Pancreas (tissue), 10 donors: ENCODE measurements around the gene CPN1. TPM values are rescaled to one million over a fixed set of nuclear protein-coding genes. Genes with fewer than 3 reads are reported as not detected.

ENCODE experiments used
- ATAC-seq, 4 donors: fragments of 200-7000 bp; cut with Tn5 transposase; one replicate each; pipeline versions ENCODE4 v1.8.0 to v1.9.1; 2020; ENCODE audit warnings: mild to moderate bottlenecking in 4 of 4, moderate library complexity in 4 of 4
- DNase-seq, 6 donors: peaks; one replicate each; pipeline ENCODE4 v3.0.0-alpha.2; 2020
- FAIRE-seq: peaks from 2 replicates; lab custom pipeline; 2012; peaks lifted over from hg19 to GRCh38; lab: Jason Lieb, UNC
- H3K27ac ChIP-seq, 4 donors: fragments of 200-600 bp; sonication (generic); 1 replicate in 3 of 4; 2 replicates in 1 of 4; pipeline versions ENCODE4 v1.5.0 to v1.8.0; 2020
- H3K27me3 ChIP-seq, 4 donors: fragments of 200-600 bp; one replicate each; pipeline ENCODE4 v1.8.0; 2021
- H3K36me3 ChIP-seq, 3 donors: fragments of 200-600 bp; sonication (generic) in 1 of 3; one replicate each; pipeline versions ENCODE4 v1.5.0 to v1.8.0; 2020 to 2021
- H3K4me1 ChIP-seq, 3 donors: fragments of 200-600 bp; one replicate each; pipeline ENCODE4 v1.8.0; 2021
- H3K4me3 ChIP-seq, 4 donors: fragments of 200-600 bp; sonication (generic) in 2 of 4; one replicate each; pipeline versions ENCODE4 v1.5.0 to v1.8.0; 2020 to 2021
- H3K9me3 ChIP-seq, 4 donors: fragments of 200-600 bp; one replicate each; pipeline ENCODE4 v1.8.0; 2021
- WGBS, 2 donors: extraction: QIAGEN DNeasy Blood & Tissue Kit; methylation state at CpG; one replicate each; pipeline ENCODE4 v1.1.7; 2013; 5-methylcytosine and 5-hydroxymethylcytosine counted together
- intact Hi-C, 3 donors: fragments of 100-400 bp; cut with DNase I; formaldehyde crosslinking; loops; one replicate each; pipeline versions ENCODE4 v1.11.1 to v1.14.2; 2022
- polyA plus RNA-seq, 2 donors: library from polyadenylated mRNA; stranded (reverse); fragments of 200-250 nt; gene quantifications; one replicate each; pipeline ENCODE4 v1.2.3, GENCODE V29; 2013
- total RNA-seq, 6 donors: library from RNA; stranded (reverse); fragmentation: NEBNext Ultra II Directional in 4 of 6; extraction: Animal tissue kit (Norgen Biotek cat#: 25700) in 4 of 6; gene quantifications; one replicate each; pipeline versions ENCODE4 v1.2.1 to v1.2.4, GENCODE V29; 2021 to 2023
- TF ChIP-seq, protein P1 (sequence below), 4 donors: fragments of 200-600 bp; sonication (generic) in 3 of 4; IDR thresholded peaks; one replicate each; pipeline versions ENCODE4 v1.5.0 to v1.8.0; 2021; ENCODE audit warnings: antibody characterized with exemption in 4 of 4
- donor health status: healthy with polysubstance abuse.
- donor health status: DM: no; HTN: no; CAD: no; lungs with moderate emphysema.
- donor health status: DM: no; HTN: no; CAD: no.
- donor health status: control.
- donor health status: control.
- donor health status: Bipolar disorder and iron deficiency.
- donor health status: DM: yes; HTN: yes; CAD: no.
- donor health status: DM: no; HTN: no; CAD: no.
- donor health status: DM: no; HTN: no; CAD: no.
- donor health status: DM: yes; HTN: yes; CAD: no.

Gene CPN1
- total and polyA plus RNA-seq, 8 donors, result 0.17 TPM; not detected in 7

DNA sequence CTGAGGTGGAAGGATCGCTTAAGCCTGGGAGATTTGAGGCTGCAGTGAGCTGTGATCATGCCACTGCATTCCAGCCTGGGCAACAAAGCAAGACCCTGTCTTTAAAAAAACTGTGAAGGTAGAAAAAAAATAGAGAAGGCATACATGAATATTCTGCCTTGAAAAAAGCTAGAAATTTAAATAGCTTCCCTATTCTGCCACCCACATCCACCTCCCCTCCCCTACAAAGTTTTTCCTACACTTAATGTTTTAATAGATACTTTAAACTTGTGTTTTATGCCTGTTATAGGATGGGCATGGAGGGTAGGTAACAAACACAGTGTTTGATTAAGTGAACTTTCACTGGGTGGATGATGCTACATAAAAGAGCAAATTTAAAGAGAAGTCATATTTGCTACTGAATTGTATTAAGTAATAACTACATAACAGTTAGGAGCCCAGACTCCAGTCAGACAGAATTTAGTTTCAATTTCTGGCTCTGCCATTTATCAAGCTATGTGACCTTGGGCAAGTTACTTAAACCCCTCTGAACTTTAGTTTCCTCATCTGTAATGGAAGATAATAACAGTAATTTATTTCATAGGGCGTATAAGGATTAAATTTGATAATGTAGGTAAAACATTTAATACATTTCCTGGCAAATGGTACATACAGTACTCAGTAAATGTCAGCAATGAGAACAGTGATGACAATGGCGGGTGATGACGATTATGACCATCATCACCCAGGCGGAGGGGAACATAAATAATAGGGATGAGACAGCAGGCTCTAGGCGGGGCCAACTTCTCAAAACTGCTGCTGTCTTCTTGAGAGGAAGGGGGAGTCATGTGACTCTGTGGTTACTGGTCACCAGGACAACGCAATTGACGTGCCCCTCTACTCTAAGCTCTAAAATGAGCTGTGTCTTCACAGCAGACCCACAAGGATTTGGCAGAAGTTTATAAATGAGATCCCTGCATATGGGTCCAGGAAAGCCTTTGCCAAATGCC, 87.7 kb downstream of the CPN1 start:
- TF ChIP-seq, protein P1, sequence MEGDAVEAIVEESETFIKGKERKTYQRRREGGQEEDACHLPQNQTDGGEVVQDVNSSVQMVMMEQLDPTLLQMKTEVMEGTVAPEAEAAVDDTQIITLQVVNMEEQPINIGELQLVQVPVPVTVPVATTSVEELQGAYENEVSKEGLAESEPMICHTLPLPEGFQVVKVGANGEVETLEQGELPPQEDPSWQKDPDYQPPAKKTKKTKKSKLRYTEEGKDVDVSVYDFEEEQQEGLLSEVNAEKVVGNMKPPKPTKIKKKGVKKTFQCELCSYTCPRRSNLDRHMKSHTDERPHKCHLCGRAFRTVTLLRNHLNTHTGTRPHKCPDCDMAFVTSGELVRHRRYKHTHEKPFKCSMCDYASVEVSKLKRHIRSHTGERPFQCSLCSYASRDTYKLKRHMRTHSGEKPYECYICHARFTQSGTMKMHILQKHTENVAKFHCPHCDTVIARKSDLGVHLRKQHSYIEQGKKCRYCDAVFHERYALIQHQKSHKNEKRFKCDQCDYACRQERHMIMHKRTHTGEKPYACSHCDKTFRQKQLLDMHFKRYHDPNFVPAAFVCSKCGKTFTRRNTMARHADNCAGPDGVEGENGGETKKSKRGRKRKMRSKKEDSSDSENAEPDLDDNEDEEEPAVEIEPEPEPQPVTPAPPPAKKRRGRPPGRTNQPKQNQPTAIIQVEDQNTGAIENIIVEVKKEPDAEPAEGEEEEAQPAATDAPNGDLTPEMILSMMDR (IDR thresholded peaks at IDR 0.05), result no peak
- intact Hi-C loops, result no loop called here
- H3K36me3 ChIP-seq, result no peaks in the 10 kb centered on the region
- peak overlapping the region in 1 of 4 donors; percentile 8 for H3K27ac ChIP-seq
- WGBS, 2 donors, result 84 to 90% methylated on average over 8 of the region's 8 CpGs
- H3K4me3 ChIP-seq, result no peak overlapping the region
- ATAC-seq (peak in 3 of 4 donors; percentile 26 to 85 (median 84)), DNase-seq (peak in 1 of 6 donors; percentile 58), FAIRE-seq (no peak)
- H3K4me1 ChIP-seq, result peaks cover 0 to 14% (median 6%) of the 10 kb centered on the region in 3 donors
- H3K27me3 ChIP-seq, result no peaks in the 10 kb centered on the region
- H3K9me3 ChIP-seq, result no peaks in the 10 kb centered on the region

Other genes starting within 250 kb of the CPN1 start
- 10 to 100 TPM in 5 of 6 donors, 1 to 10 TPM in 1; 9.1 to 17.9 (median 12.5) TPM for gene DNMBP, start 71.9 kb downstream of the CPN1 start, total RNA-seq
- 1 to 10 TPM; 8.9 to 10.0 TPM for gene DNMBP, start 71.9 kb downstream of the CPN1 start, polyA plus RNA-seq
- 10 to 100 TPM in 4 of 6 donors, 1 to 10 TPM in 2; 8.5 to 13.2 (median 11.6) TPM for gene ERLIN1, start 104.2 kb upstream of the CPN1 start, total RNA-seq
- 1 to 10 TPM; 2.9 to 7.5 TPM for gene ERLIN1, start 104.2 kb upstream of the CPN1 start, polyA plus RNA-seq
- gene CHUK, start 147.7 kb upstream of the CPN1 start, total RNA-seq, result 1 to 10 TPM; 4.8 to 9.2 (median 6.1) TPM
- gene CHUK, start 147.7 kb upstream of the CPN1 start, polyA plus RNA-seq, result 1 to 10 TPM; 3.7 to 8.7 TPM
- 10 to 100 TPM in 3 of 6 donors, 1 to 10 TPM in 3; 8.0 to 11.9 (median 9.9) TPM for gene CWF19L1, start 185.8 kb upstream of the CPN1 start, total RNA-seq
- gene CWF19L1, start 185.8 kb upstream of the CPN1 start, polyA plus RNA-seq, result 10 to 100 TPM; 12.0 to 12.8 TPM
- gene BLOC1S2, start 204.8 kb upstream of the CPN1 start, total RNA-seq, result 10 to 100 TPM; 11.7 to 18.6 (median 13.4) TPM
- gene BLOC1S2, start 204.8 kb upstream of the CPN1 start, polyA plus RNA-seq, result 10 to 100 TPM; 14.0 to 30.4 TPM
- not detected for gene PKD2L1, start 248.4 kb upstream of the CPN1 start, total RNA-seq
- gene PKD2L1, start 248.4 kb upstream of the CPN1 start, polyA plus RNA-seq, result under 1 TPM; 0.11 to 0.54 TPM